ENCODE results near the gene AXL. TPM values are rescaled to one million over a fixed set of nuclear protein-coding genes. Genes with fewer than 3 reads are reported as not detected.

AXL gene
- total and polyA plus RNA-seq, 9 of the 15 experiments (the other 6 are each of a cell fraction or from before 2014, with no cell fraction given), result 0.80 to 6.6 (median 1.6) TPM

- ChIA-PET POLR2A (interaction anchor here (1.2 kb wide), 1 partner anchor 8 kb away, joined by 3 read pairs; no protein-coding TSS in a partner anchor), CTCF (ENCODE audit: low intra/inter-chr PET ratio) (interaction anchor here (0.5 kb wide), 1 partner anchor 30 kb away, joined by 3 read pairs; no protein-coding TSS in a partner anchor)
- TF ChIP-seq ZNF263 (CRISPR knock-in tag; IDR thresholded peaks at IDR 0.05; ENCODE audit: borderline replicate concordance) (peak; percentile 79), DDX20 (tag; IDR thresholded peaks at IDR 0.05; ENCODE audit: low read depth) (no peak)
- Histone ChIP-seq H3K4me1 (replicated peaks in 1 of 2; ENCODE audit: control insufficient read depth in 2 of 2, insufficient read depth in 2 of 2, low read length in 2 of 2) (peaks cover 0 to 5% of the 10 kb centered on the region in 2 experiments; a peak in 2 of 5 replicates), H3K4me3 (no peak overlapping the region), H3K36me3 (ENCODE audit: control insufficient read depth, insufficient read depth, low read length) (no peaks in the 10 kb centered on the region), H3K27me3 (ENCODE audit: control insufficient read depth in 2 of 2, insufficient read depth in 2 of 2, low read length in 2 of 2) (peaks cover 11 to 34% of the 10 kb centered on the region in 2 experiments; a peak in 4 of 5 replicates), H4K20me1 (replicated peaks; ENCODE audit: control insufficient read depth, insufficient read depth, low read length) (no peaks in the 10 kb centered on the region), H3K27ac (ENCODE audit: extremely low read depth, low read depth, low read length) (no peak overlapping the region), H2AFZ (ENCODE audit: low read depth, low read length) (no peak overlapping the region), H3K9me3 (replicated peaks; ENCODE audit: control insufficient read depth, insufficient read depth, low read depth, low read length) (no peaks in the 10 kb centered on the region), H3K9me1 (ENCODE audit: control insufficient read depth, insufficient read depth, low read length) (no peaks in the 10 kb centered on the region), H3K79me2 (ENCODE audit: control insufficient read depth, insufficient read depth, low read length) (no peaks in the 10 kb centered on the region), H3K9ac (ENCODE audit: insufficient read depth in 1 of 2, low read depth in 2 of 2, low read length in 2 of 2) (no peak overlapping the region), H3K4me2 (ENCODE audit: insufficient read depth, low read length) (no peak overlapping the region)
- DNase-seq (ENCODE audit: extremely low read depth in 1 of 4, low spot score in 3 of 4) (no peak), ATAC-seq (no peak), FAIRE-seq (no peak)
- WGBS (ENCODE audit: insufficient coverage, low coverage, missing lambda C conversion rate), result 24% methylated on average over 12 of the region's 15 CpGs
- BruUV-seq (replicated peaks), result no TSS peak
- intact Hi-C loops (cut with micrococcal nuclease), result no loop called here
- in situ Hi-C loops (cut with MboI), result no loop called here
These were observed 44.6 kb upstream of the AXL start for GRCh38 chr19:41174297-41174928.
